ENCODE results near the gene ZNF428. TPM values are rescaled to one million over a fixed set of nuclear protein-coding genes. Genes with fewer than 3 reads are reported as not detected.
A peak's percentile ranks its signal among the peaks of the same experiment; 100 is the strongest.
"Not testable (repeated sequence)": the region's sequence is repeated elsewhere in the genome, so short reads cannot be mapped to it uniquely, and the experiment has no call there.

ZNF428 gene
- total and polyA plus RNA-seq, 2 experiments from 2014 or later, result 87.2 to 207 TPM

DNA sequence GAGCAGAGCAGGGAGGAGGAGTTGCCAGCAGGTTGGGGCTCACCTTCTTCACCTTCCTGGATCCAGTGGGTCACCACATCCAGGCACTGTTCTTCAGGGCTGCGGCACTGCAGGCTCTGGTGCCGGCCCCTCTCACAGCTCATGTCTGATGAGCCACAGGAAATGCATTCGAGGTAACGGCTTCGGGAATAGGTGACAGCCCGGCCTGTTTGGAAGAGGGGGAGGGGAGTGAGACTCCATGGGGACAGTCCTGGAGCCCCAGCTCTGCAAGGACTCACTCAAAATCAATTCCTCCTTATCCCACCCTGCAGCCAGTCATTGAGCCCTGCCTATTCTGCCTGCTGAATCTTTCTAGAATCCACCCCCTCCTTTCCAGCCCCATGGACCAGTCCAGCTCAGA is 37.0 kb upstream of the ZNF428 start:
- no peak overlapping the region for H3K27ac ChIP-seq
- H3K4me3 ChIP-seq, result no peak overlapping the region
- no peaks in the 10 kb centered on the region for H3K4me1 ChIP-seq (ENCODE audit: low read depth)
- TF ChIP-seq, protein P1, sequence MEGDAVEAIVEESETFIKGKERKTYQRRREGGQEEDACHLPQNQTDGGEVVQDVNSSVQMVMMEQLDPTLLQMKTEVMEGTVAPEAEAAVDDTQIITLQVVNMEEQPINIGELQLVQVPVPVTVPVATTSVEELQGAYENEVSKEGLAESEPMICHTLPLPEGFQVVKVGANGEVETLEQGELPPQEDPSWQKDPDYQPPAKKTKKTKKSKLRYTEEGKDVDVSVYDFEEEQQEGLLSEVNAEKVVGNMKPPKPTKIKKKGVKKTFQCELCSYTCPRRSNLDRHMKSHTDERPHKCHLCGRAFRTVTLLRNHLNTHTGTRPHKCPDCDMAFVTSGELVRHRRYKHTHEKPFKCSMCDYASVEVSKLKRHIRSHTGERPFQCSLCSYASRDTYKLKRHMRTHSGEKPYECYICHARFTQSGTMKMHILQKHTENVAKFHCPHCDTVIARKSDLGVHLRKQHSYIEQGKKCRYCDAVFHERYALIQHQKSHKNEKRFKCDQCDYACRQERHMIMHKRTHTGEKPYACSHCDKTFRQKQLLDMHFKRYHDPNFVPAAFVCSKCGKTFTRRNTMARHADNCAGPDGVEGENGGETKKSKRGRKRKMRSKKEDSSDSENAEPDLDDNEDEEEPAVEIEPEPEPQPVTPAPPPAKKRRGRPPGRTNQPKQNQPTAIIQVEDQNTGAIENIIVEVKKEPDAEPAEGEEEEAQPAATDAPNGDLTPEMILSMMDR (IDR thresholded peaks at IDR 0.05; ENCODE audit: low read depth, low read length), result no peak
- H3K27me3 ChIP-seq, result no peaks in the 10 kb centered on the region
- H3K36me3 ChIP-seq, result no peaks in the 10 kb centered on the region
- no peak for DNase-seq (ENCODE audit: low read depth in 1 of 2, low spot score in 1 of 2)
- no peaks in the 10 kb centered on the region for H3K9me3 ChIP-seq (ENCODE audit: low read depth)

DNA sequence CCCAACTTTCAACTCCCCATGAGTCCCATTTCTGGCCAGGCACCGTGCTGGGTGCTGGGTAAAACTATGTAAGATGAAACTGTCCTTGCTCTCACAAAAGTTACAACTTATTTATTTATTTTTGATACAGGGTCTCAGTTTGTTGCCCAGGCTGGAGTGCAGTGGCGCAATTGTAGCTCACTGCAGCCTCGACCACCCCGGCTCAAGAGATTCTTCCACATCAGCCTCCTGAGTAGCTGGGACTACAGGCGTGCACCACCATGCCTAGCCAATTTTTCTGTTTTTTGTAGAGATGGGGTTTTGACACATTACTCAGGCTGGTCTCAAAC is 33.1 kb upstream of the ZNF428 start:
- Histone ChIP-seq H3K4me3 (no peak overlapping the region), H3K9me3 (ENCODE audit: low read depth) (no peaks in the 10 kb centered on the region), H3K27ac (no peak overlapping the region), H3K36me3 (no peaks in the 10 kb centered on the region), H3K4me1 (ENCODE audit: low read depth) (no peaks in the 10 kb centered on the region), H3K27me3 (no peaks in the 10 kb centered on the region)
- DNase-seq (ENCODE audit: low read depth in 1 of 2, low spot score in 1 of 2), result no peak
- TF ChIP-seq, protein P1 (IDR thresholded peaks at IDR 0.05; ENCODE audit: low read depth, low read length), result no peak

DNA sequence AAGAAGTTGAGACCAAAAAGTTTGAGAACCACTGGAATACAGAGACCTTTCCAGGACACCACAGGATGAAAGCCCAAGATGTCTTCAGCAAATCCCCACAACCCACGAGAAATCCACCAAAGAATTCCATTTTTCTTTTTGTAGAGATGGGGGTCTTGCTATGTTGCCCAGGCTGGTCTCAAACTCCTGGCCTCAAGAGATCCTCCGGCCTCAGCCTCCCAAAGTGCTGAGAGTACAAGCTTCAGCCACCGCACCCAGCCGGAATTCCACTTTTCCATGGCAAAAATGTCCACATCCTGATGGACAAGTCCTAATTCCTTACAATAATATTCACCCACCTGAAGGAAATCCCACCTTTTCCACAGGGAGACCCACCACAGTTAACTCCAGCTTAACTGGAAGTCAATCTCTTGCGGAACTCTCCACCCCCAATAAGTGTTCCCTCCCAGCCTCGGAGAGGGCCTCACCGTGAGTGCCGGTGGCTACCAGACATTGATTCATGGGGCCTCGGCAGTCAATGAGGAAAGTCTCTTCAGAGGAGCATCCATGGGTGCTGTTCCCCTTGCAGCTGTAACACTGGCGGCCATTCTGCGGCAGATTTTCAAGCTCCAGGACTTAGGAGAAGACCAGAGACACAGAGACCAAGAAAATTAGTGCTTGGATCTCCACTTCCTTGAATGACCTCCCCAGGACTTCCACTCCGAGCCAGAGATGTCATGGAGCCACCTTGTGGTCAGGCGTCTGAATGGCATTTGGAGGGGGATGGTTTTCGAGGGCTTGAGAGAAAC is 32.5 kb upstream of the ZNF428 start:
- no peaks in the 10 kb centered on the region for H3K36me3 ChIP-seq
- TF ChIP-seq, protein P1 (IDR thresholded peaks at IDR 0.05; ENCODE audit: low read depth, low read length), result peak; percentile 88
- H3K27me3 ChIP-seq, result no peaks in the 10 kb centered on the region
- no peak overlapping the region for H3K4me3 ChIP-seq
- no peaks in the 10 kb centered on the region for H3K4me1 ChIP-seq (ENCODE audit: low read depth)
- peak overlapping the region; percentile 24 for H3K27ac ChIP-seq
- DNase-seq (ENCODE audit: low read depth in 1 of 2, low spot score in 1 of 2), result peak; percentile 74 to 75
- no peaks in the 10 kb centered on the region for H3K9me3 ChIP-seq (ENCODE audit: low read depth)

DNA sequence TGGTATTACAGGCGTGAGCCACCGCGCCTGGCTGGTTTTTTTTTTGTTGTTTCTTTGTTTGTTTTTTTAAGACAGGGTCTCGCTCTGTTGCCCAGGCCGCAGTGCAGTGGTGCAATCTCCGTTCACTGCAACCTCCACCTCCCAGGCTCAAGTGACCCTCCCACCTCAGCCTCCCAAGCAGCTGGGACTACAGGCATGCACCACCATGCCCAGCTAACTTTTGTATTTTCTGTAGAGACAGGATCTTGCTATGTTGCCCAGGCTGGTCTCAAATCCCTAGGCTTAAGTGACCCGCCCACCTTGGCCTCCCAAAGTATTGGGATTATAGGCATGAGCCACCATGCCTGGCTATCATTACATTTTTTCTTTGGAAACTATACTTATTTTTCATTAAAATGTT is 30.8 kb upstream of the ZNF428 start:
- DNase-seq (ENCODE audit: low read depth in 1 of 2, low spot score in 1 of 2); H3K36me3 ChIP-seq; H3K4me1 ChIP-seq (ENCODE audit: low read depth); H3K27ac ChIP-seq; H3K27me3 ChIP-seq; H3K4me3 ChIP-seq; H3K9me3 ChIP-seq (ENCODE audit: low read depth): not testable (repeated sequence)

DNA sequence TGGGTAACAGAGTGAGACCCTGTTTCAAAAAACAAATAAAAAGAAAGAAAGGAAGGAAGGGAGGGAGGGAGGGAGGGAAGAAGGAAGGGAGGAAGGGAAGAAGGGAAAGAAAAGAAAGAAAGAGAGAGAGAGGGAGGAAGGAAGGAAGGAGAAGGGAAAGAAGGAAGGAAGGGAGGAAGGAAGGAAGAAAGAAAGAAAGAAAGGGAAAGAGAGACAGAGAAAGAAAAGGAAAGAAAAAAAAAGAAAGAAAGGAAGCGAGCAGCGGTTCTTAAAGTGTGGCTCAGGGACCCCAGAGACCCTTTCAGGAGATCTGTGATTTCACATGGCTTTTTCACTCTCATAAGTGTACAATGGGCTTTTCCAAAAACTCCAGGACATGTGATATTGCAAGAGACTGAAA is 30.1 kb upstream of the ZNF428 start:
- no peaks in the 10 kb centered on the region for H3K9me3 ChIP-seq (ENCODE audit: low read depth)
- H3K4me1 ChIP-seq (ENCODE audit: low read depth), result no peaks in the 10 kb centered on the region
- no peaks in the 10 kb centered on the region for H3K27me3 ChIP-seq
- H3K27ac ChIP-seq, result no peak overlapping the region
- no peak overlapping the region for H3K4me3 ChIP-seq
- no peaks in the 10 kb centered on the region for H3K36me3 ChIP-seq
- TF ChIP-seq, protein P1 (IDR thresholded peaks at IDR 0.05; ENCODE audit: low read depth, low read length), result no peak
- DNase-seq (ENCODE audit: low read depth in 1 of 2, low spot score in 1 of 2), result no peak

DNA sequence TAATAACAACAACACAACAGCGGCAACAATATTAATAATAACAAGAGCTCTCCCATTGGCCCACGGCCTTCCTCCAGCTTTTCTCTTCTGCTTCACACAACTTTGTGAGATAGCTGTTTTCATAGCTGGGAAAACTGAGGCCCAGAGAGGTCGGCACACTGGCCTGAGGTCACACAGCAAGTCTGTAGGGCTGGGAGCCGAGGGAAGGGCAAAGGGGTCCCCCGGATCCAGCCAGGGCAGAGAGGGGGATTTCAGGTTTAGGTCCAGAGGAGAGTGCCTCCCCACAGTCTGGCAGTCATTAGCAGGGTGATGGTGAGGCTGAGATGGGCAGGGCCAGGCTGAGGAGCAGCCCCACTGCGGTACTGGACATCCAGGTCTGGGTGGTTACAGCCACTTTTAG is 29.2 kb upstream of the ZNF428 start:
- DNase-seq (ENCODE audit: low read depth in 1 of 2, low spot score in 1 of 2), result no peak

More for the DNA sequence above, 29.2 kb upstream of the ZNF428 start:
- TF ChIP-seq, protein P1 (IDR thresholded peaks at IDR 0.05; ENCODE audit: low read depth, low read length), result no peak
- H3K27ac ChIP-seq, result no peak overlapping the region
- no peaks in the 10 kb centered on the region for H3K27me3 ChIP-seq
- no peaks in the 10 kb centered on the region for H3K9me3 ChIP-seq (ENCODE audit: low read depth)
- H3K4me1 ChIP-seq (ENCODE audit: low read depth), result no peaks in the 10 kb centered on the region
- H3K4me3 ChIP-seq, result no peak overlapping the region
- H3K36me3 ChIP-seq, result no peaks in the 10 kb centered on the region
